ENCODE data around the gene PODXL.
A peak's percentile ranks its signal among the peaks of the same experiment; 100 is the strongest.

The PODXL gene

DNA sequence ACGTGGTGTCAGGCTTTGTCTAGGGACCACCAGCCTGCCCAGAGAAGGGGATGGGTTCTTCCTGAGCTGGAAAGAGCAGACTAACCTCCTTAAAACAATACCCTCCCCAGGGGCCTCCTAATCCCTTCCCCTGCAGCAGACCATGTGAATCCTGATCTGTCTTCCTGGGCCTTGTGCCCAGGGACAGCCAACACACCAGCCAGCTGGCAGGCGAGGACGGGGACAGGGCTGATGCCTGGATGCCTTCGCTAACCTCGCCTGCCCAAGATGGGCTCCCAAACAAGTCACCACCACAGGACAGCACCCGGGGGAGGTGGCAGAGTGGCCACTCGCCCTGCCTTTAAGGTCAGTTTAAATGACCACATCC lies 17.6 kb downstream of the PODXL start:
- TF ChIP-seq CTCF (IDR thresholded peaks at IDR 0.05; ENCODE audit: insufficient read depth, missing control alignments), result no peak
- FAIRE-seq (no peak), DNase-seq (ENCODE audit: insufficient read length, low spot score) (peak; percentile 89)

DNA sequence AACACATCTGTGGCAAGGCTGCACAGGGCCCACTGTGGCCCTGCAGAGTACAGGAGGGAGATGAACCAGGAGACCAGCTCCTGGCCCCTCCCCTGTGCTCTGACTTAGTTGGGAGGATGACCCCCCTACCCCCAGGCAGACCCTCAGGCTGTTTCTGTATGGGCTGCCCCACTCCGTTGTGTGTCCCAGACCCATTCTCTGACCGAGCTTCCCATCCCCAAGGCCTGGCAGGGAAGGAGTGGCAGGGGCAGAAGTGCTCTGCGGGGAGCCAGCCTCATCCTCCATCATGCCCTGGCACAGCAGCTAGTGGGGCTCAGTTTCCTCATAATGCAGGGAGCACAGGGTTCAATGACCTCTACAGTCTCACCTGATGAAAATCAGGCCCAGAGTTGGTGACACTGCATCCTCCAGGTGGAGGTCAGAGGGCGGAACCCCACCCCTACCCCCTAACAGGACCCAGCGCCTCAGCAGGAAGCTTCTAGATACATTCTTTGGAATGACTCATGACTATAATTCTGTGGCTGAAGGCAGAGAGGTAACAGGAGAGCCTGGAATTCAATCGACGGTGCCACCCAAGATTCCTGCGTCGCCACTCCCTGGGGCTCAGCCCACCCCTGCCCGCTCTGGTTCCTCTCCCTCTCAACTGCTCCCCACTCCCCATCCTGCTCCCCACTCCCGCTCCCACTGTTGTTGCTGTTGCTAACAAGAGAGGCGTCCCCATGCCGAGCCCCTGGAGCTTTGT lies 18.2 kb downstream of the PODXL start:
- no peak for TF ChIP-seq CTCF (IDR thresholded peaks at IDR 0.05; ENCODE audit: insufficient read depth, missing control alignments)
- DNase-seq (ENCODE audit: insufficient read length, low spot score) (no peak), FAIRE-seq (no peak)

DNA sequence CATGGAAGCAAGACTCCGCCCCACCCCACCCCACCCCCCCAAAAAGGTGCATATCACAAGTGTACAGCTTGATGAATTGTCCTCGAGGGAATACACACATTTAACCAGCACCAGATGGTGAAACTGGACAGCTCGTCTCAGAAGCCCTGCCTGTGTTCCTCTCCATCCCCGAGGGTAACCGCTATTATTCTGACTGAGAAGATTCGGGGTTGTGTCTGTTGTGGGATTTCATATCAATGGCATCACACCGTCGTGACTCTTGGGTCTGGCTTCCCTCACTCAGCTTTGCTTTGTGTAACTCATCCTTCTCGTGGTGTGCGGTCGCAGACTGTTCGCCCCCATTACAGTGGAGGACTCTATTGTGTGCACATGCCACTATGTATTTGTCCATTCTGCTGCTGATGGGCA lies 18.9 kb downstream of the PODXL start:
- DNase-seq (ENCODE audit: insufficient read length, low spot score), result no peak
- no peak for TF ChIP-seq CTCF (IDR thresholded peaks at IDR 0.05; ENCODE audit: insufficient read depth, missing control alignments)
- FAIRE-seq, result no peak

DNA sequence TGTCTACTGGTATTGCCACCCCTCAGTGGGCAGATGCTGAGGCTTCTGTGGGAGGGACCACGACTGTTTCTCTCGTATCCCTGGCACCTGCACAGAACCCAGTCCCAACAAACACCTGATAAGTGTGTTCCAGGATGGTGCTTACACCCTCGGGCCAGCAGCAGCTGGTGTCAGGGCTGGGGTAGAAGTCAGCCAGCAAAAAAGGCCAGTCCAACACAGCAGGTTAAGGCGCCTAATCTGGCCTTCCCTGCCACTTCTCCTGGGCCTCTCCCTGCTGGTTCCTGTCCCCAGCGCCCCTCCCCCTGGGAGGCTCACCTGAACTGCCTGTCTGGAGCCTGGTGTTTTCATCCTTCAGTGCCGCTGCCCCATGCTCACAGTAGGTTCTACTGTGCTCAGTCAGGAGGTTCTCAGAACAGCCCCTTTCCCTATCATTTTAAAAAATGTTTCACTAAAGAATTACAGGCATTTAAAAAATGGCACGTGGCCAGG lies 20.0 kb downstream of the PODXL start:
- FAIRE-seq (no peak), DNase-seq (ENCODE audit: insufficient read length, low spot score) (no peak)
- no peak for TF ChIP-seq CTCF (IDR thresholded peaks at IDR 0.05; ENCODE audit: insufficient read depth, missing control alignments)

DNA sequence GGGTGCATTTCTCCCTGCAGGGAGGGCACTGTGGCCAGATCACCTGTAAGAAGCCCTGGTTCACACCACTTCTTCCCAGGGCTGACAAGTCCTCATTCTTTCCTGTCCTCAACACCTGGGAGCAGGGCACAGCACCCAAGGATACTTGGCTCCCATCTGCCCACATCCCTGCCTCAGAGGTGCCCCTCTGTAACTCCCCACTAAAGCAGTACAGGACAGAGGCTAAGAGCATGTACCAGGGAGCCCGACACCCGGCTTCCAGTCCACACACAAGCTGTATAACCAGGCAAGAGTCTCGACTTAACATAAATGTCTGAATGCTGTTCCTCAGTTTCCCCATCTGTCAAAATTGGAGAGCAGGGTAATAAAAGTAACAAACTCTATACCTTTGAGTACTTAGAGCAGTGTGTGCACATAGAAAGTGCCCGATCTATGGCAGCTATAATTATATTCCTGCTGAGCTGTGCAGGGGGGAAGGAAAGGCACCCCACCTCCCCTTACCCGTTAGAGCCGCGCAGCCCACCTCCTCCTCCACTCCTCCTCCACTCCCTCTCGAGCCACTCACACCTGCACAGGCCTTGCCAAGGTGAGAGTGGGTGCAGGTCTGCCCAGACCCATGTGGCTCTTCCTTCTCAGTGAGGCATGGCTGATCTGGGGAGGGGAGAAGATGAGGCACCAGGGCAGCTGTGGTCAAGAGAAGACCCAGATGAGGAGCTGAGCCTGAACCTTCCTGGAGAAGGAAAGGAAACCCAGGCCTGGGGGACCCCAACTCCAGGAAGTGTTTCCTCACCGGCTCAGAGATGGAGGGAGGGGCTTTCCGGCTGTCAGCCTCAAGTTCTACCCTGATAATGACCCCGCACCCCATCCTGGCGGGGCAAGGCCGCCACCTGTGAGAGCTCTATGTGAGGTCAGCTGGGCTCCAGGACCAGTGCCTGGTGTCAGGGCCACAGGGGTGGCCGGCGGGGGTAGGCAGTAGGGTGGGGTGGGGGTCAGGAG lies 22.6 kb downstream of the PODXL start:
- DNase-seq (ENCODE audit: insufficient read length, low spot score) (peak; percentile 13), FAIRE-seq (no peak)
- TF ChIP-seq CTCF (IDR thresholded peaks at IDR 0.05; ENCODE audit: insufficient read depth, missing control alignments), result no peak

DNA sequence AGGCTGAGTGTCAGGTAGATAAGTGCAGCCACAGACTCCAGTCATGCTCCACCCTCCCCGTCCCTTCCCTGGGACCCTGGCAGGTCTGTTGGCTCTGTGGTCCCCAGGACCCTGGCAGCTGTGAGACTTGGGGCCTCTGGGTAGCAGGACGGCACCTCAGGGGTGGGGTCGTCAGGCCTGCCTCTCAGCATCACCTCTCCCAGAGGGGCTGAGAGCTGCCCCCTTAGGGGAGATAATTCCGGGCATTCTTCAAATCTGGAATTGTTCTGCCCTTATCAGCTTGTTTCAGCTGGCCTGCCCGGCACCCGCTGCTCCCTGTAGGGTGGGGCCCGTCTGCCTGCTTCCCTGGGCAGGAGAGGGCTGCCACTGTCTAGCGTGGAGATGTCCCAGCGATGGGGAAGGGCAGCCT lies 23.3 kb downstream of the PODXL start:
- no peak for TF ChIP-seq CTCF (IDR thresholded peaks at IDR 0.05; ENCODE audit: insufficient read depth, missing control alignments)
- FAIRE-seq (no peak), DNase-seq (ENCODE audit: insufficient read length, low spot score) (peak; percentile 10)

Measured in D721Med (cell line).